GM12878 (cell line): Measurements from ENCODE around the gene HMCN2. TPM values are rescaled to one million over a fixed set of nuclear protein-coding genes. Genes with fewer than 3 reads are reported as not detected.

Experiments used
- ATAC-seq: fragments of 200-7000 bp; cut with Tn5 transposase; 3 replicates; pipeline ENCODE4 v1.9.1; 2020; ENCODE audit warnings: mild to moderate bottlenecking, moderate library complexity
- BruUV-seq: library from RNA; stranded (reverse); fragments of 400-500 nt; replicated peaks from 2 replicates; lab custom pipeline; 2021; lab: Mats Ljungman, UMichigan
- CTCF ChIA-PET: fragments of 300-600 bp; sonication (Branson Sonifier 250); formaldehyde crosslinking; extraction: SDS; loops from one replicate; lab custom pipeline; 2021; ENCODE audit warnings: inconsistent platforms; lab: Yijun Ruan, JAX
- POLR2A ChIA-PET: fragments of 350-600 bp; formaldehyde crosslinking; extraction: SDS; loops from one replicate; lab custom pipeline; 2021; ENCODE audit warnings: inconsistent platforms; lab: Charles Lee
- RAD21 ChIA-PET: fragments of 300-600 bp; sonication (Branson Sonifier 250); formaldehyde crosslinking; loops from one replicate; lab custom pipeline; 2023; ENCODE audit warnings: antibody characterized with exemption; ENCODE audit not compliant: unreplicated experiment; lab: Charles Lee
- SMC1A ChIA-PET: fragments of 300-600 bp; sonication (Branson Sonifier 250); formaldehyde crosslinking; loops from one replicate; lab custom pipeline; 2023; ENCODE audit not compliant: unreplicated experiment, uncharacterized antibody; lab: Charles Lee
- DNase-seq: peaks from one replicate; pipeline ENCODE4 v3.0.0-alpha.2; 2011; ENCODE audit warnings: low read depth, low spot score
- FAIRE-seq: peaks from 3 replicates; lab custom pipeline; 2011; peaks lifted over from hg19 to GRCh38; lab: Jason Lieb, UNC
- H2AFZ ChIP-seq: 2 replicates; pipeline ENCODE4 v1.6.0; 2011; ENCODE audit warnings: low read depth, low read length, control low read depth; ENCODE audit not compliant: control insufficient read depth
- H3K27ac ChIP-seq: 2 replicates; pipeline ENCODE4 v1.5.1; 2011; ENCODE audit warnings: control low read depth; ENCODE audit not compliant: control insufficient read depth, insufficient read depth
- H3K27me3 ChIP-seq, 2 experiments: replicated peaks in 1 of 2; 2 replicates each; pipeline versions ENCODE4 v1.6.0 to v1.6.1; 2011; ENCODE audit warnings: low read length in 1 of 2; ENCODE audit not compliant: control insufficient read depth in 2 of 2, insufficient read depth in 2 of 2
- H3K36me3 ChIP-seq, 2 experiments: 2 replicates each; pipeline ENCODE4 v1.5.1; 2011; ENCODE audit warnings: low read length in 1 of 2; ENCODE audit not compliant: control insufficient read depth in 2 of 2, insufficient read depth in 2 of 2
- H3K4me1 ChIP-seq: 2 replicates; pipeline ENCODE4 v1.6.1; 2011; ENCODE audit warnings: mild to moderate bottlenecking, low read length, moderate library complexity, mixed read lengths; ENCODE audit not compliant: control insufficient read depth, insufficient read depth
- H3K4me2 ChIP-seq: 2 replicates; pipeline ENCODE4 v1.6.0; 2011; ENCODE audit warnings: control low read depth; ENCODE audit not compliant: control insufficient read depth, insufficient read depth
- H3K4me3 ChIP-seq: fragments of 200-600 bp; sonication (generic); 2 replicates; pipeline ENCODE4 v1.5.1; 2016
- H3K79me2 ChIP-seq: 2 replicates; pipeline ENCODE4 v1.6.0; 2011; ENCODE audit warnings: low read length; ENCODE audit not compliant: control insufficient read depth, insufficient read depth
- H3K9ac ChIP-seq: 2 replicates; pipeline ENCODE4 v1.8.0; 2011; ENCODE audit warnings: low read length, control low read depth, mixed read lengths; ENCODE audit not compliant: control insufficient read depth, insufficient read depth
- H3K9me3 ChIP-seq: replicated peaks from 3 replicates; pipeline ENCODE4 v1.5.1; 2011; ENCODE audit warnings: mild to moderate bottlenecking, low read length; ENCODE audit not compliant: control insufficient read depth, insufficient read depth
- H4K20me1 ChIP-seq: 2 replicates; pipeline ENCODE4 v1.6.0; 2011; ENCODE audit not compliant: control insufficient read depth, insufficient read depth
- BACH1 ChIP-seq: fragments of 450-650 bp; IDR thresholded peaks from 2 replicates; pipeline ENCODE4 v1.6.1; 2017; ENCODE audit warnings: mild to moderate bottlenecking, borderline replicate concordance
- BRCA1 ChIP-seq: IDR thresholded peaks from 2 replicates; pipeline ENCODE4 v1.6.1; 2011; ENCODE audit warnings: low read depth, low read length, improper control_type of control experiment
- HDAC6 ChIP-seq: fragments of 200-600 bp; sonication (generic); IDR thresholded peaks from one replicate; pipeline ENCODE4 v1.8.0; 2017; ENCODE audit warnings: antibody characterized with exemption; ENCODE audit not compliant: unreplicated experiment
- IRF4 ChIP-seq: IDR thresholded peaks from 2 replicates; pipeline ENCODE4 v1.6.1; 2011; ENCODE audit warnings: low read depth, low read length
- RAD51 ChIP-seq: fragments of 450-650 bp; IDR thresholded peaks from 2 replicates; pipeline ENCODE4 v1.6.1; 2016; ENCODE audit warnings: moderate library complexity, mild to moderate bottlenecking, inconsistent platforms
- RFX5 ChIP-seq: IDR thresholded peaks from 2 replicates; pipeline ENCODE4 v1.6.1; 2011; ENCODE audit warnings: low read depth, low read length, improper control_type of control experiment
- WRNIP1 ChIP-seq: IDR thresholded peaks from 2 replicates; pipeline ENCODE4 v1.6.1; 2011; ENCODE audit warnings: low read depth, low read length, improper control_type of control experiment, borderline replicate concordance
- WGBS: methylation state at CpG from one replicate; pipeline ENCODE4 v1.1.6; 2016; ENCODE audit warnings: low lambda C conversion rate; ENCODE audit not compliant: insufficient replicate concordance, insufficient coverage; ENCODE audit errors: missing lambda C conversion rate; 5-methylcytosine and 5-hydroxymethylcytosine counted together
- in situ Hi-C: fragments of 300-500 bp; cut with MboI; formaldehyde crosslinking; loops from 9 replicates; pipeline ENCODE4 v1.14.3; 2018; ENCODE audit warnings: mixed read lengths
- intact Hi-C: fragments of 100-400 bp; cut with micrococcal nuclease; formaldehyde crosslinking; loops from one replicate; pipeline ENCODE4 v1.14.2; 2022; ENCODE audit not compliant: unreplicated experiment
- polyA plus RNA-seq, 11 experiments: library from polyadenylated mRNA; depleted of rRNA in 4 of 11; unstranded in 6 of 11; stranded (reverse) in 5 of 11; fragments of >200 nt; fragmentation: Nextera tagmentation in 4 of 11; fragmentation: Illumina TruSeq in 1 of 11; extraction: Ambion mirVana in 4 of 11; extraction: Trizol in 1 of 11; gene quantifications; 1 replicate in 1 of 11; 2 replicates in 10 of 11; pipeline versions ENCODE4 v1.2.1 to v1.2.3, GENCODE V29; 2011 to 2016; ENCODE audit warnings: inconsistent platforms in 2 of 11, missing spikeins in 2 of 11, low read depth in 1 of 11
- total RNA-seq, 4 experiments: library from RNA; depleted of rRNA in 3 of 4; stranded (reverse); fragments of >200 nt in 3 of 4; fragmentation: Illumina TruSeq in 1 of 4; extraction: Trizol in 1 of 4; gene quantifications; 2 replicates each; pipeline versions ENCODE4 v1.2.1 to v1.2.3, GENCODE V29; 2013 to 2021
- TF ChIP-seq, protein P1 (sequence below): fragments of 450-650 bp; conservative IDR thresholded peaks from 2 replicates; pipeline ENCODE4 v1.6.1; 2017; ENCODE audit warnings: mild to moderate bottlenecking, moderate library complexity
- TF ChIP-seq, protein P2 (sequence below): fragments of 450-650 bp; IDR thresholded peaks from 2 replicates; pipeline ENCODE4 v1.6.1; 2018; ENCODE audit warnings: mild to moderate bottlenecking, low read depth, moderate library complexity; ENCODE audit not compliant: partially characterized antibody

HMCN2 gene
- total and polyA plus RNA-seq, 10 of the 15 experiments (the other 5 are each of a cell fraction or from before 2014, with no cell fraction given), result 0.04 TPM; not detected in 9

DNA sequence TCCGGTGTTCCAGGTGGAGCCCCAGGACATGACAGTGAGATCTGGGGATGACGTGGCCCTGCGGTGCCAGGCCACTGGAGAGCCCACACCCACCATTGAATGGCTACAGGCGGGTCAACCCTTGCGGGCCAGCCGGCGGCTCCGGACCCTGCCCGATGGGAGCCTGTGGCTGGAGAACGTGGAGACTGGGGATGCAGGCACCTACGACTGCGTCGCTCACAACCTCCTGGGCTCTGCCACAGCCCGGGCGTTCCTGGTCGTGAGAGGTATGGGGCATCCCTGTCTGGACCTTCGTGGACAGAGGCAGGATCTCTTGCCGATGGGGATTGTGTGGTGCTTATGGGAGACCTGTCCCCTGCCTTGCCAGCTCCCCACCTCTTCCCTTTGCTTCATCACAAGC lies 153.2 kb downstream of the HMCN2 start:
- Histone ChIP-seq H3K79me2 (no peaks in the 10 kb centered on the region), H4K20me1 (no peaks in the 10 kb centered on the region), H3K4me2 (no peak overlapping the region), H3K36me3 (no peaks in the 10 kb centered on the region), H3K9me3 (no peaks in the 10 kb centered on the region), H3K27ac (no peak overlapping the region), H3K4me3 (no peak overlapping the region), H3K27me3 (no peaks in the 10 kb centered on the region; a peak in 1 of 4 replicates), H3K4me1 (no peaks in the 10 kb centered on the region; the same call in 1 of the 2 replicates), H3K9ac (no peak overlapping the region), H2AFZ (no peak overlapping the region)
- in situ Hi-C loops, result no loop called here
- intact Hi-C loops, result no loop called here
- CTCF ChIA-PET, result no interaction called here
- no peak for FAIRE-seq
- SMC1A ChIA-PET, result no interaction called here
- BruUV-seq, result no TSS peak
- POLR2A ChIA-PET, result no interaction called here
- DNase-seq, result no peak
- RAD21 ChIA-PET, result no interaction called here
- WGBS, result 60% methylated on average over 18 of the region's 18 CpGs
- ATAC-seq, result no peak
- TF ChIP-seq, protein P1, sequence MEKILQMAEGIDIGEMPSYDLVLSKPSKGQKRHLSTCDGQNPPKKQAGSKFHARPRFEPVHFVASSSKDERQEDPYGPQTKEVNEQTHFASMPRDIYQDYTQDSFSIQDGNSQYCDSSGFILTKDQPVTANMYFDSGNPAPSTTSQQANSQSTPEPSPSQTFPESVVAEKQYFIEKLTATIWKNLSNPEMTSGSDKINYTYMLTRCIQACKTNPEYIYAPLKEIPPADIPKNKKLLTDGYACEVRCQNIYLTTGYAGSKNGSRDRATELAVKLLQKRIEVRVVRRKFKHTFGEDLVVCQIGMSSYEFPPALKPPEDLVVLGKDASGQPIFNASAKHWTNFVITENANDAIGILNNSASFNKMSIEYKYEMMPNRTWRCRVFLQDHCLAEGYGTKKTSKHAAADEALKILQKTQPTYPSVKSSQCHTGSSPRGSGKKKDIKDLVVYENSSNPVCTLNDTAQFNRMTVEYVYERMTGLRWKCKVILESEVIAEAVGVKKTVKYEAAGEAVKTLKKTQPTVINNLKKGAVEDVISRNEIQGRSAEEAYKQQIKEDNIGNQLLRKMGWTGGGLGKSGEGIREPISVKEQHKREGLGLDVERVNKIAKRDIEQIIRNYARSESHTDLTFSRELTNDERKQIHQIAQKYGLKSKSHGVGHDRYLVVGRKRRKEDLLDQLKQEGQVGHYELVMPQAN, result no peak
- TF ChIP-seq WRNIP1, result no peak
- TF ChIP-seq BRCA1, result no peak
- no peak for TF ChIP-seq RFX5

DNA sequence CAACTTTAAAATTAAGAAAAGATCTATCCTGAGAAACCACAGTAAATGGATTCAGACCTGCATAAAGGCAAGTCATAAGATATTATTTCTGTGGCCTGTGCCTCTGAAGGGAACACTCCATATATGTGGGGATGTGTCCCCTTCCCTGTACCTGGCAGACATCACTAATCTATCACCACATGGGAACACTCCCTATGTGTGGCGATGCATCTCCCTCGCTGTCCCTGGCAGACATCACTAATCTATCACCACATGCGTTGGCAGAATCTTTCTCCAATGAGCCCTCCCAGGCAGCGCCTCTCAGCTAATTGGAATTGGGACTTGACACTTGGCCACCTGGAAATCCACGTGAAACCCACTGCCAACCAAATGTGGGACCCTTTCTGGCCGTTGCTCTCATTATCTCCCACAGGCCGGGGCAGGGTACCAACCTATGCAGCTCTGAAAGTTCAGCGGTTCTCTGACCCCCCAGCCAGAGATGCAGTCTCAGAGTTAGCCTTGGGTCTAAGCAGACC lies 154.0 kb downstream of the HMCN2 start:
- no peaks in the 10 kb centered on the region; a peak in 1 of 4 replicates for H3K27me3 ChIP-seq
- H3K9ac ChIP-seq, result no peak overlapping the region
- TF ChIP-seq IRF4 (no peak), RAD51 (no peak), BACH1 (no peak), HDAC6 (no peak)
- TF ChIP-seq, protein P2, sequence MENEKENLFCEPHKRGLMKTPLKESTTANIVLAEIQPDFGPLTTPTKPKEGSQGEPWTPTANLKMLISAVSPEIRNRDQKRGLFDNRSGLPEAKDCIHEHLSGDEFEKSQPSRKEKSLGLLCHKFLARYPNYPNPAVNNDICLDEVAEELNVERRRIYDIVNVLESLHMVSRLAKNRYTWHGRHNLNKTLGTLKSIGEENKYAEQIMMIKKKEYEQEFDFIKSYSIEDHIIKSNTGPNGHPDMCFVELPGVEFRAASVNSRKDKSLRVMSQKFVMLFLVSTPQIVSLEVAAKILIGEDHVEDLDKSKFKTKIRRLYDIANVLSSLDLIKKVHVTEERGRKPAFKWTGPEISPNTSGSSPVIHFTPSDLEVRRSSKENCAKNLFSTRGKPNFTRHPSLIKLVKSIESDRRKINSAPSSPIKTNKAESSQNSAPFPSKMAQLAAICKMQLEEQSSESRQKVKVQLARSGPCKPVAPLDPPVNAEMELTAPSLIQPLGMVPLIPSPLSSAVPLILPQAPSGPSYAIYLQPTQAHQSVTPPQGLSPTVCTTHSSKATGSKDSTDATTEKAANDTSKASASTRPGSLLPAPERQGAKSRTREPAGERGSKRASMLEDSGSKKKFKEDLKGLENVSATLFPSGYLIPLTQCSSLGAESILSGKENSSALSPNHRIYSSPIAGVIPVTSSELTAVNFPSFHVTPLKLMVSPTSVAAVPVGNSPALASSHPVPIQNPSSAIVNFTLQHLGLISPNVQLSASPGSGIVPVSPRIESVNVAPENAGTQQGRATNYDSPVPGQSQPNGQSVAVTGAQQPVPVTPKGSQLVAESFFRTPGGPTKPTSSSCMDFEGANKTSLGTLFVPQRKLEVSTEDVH, result no peak
- no TSS peak for BruUV-seq
- no peak for ATAC-seq
- ChIA-PET CTCF (no interaction called here), POLR2A (no interaction called here), RAD21 (interaction anchor here (0.7 kb wide), 1 partner anchor 35 kb away, joined by 4 read pairs; no protein-coding TSS in a partner anchor), SMC1A (no interaction called here)
- H3K79me2 ChIP-seq, result no peaks in the 10 kb centered on the region
- in situ Hi-C loops (no loop called here), intact Hi-C loops (no loop called here)
- H3K27ac ChIP-seq, result no peak overlapping the region
- 35% methylated on average over 8 of the region's 8 CpGs for WGBS
- H3K9me3 ChIP-seq, result no peaks in the 10 kb centered on the region
- FAIRE-seq, result no peak
- no peak for DNase-seq
- H3K4me1 ChIP-seq, result no peaks in the 10 kb centered on the region; the same call in 1 of the 2 replicates
- no peak overlapping the region for H2AFZ ChIP-seq
- H3K4me3 ChIP-seq, result no peak overlapping the region
- H3K4me2 ChIP-seq, result no peak overlapping the region
- no peaks in the 10 kb centered on the region for H3K36me3 ChIP-seq
- H4K20me1 ChIP-seq, result no peaks in the 10 kb centered on the region
